ENCODE data around the gene KRT86.

Gene KRT86

DNA sequence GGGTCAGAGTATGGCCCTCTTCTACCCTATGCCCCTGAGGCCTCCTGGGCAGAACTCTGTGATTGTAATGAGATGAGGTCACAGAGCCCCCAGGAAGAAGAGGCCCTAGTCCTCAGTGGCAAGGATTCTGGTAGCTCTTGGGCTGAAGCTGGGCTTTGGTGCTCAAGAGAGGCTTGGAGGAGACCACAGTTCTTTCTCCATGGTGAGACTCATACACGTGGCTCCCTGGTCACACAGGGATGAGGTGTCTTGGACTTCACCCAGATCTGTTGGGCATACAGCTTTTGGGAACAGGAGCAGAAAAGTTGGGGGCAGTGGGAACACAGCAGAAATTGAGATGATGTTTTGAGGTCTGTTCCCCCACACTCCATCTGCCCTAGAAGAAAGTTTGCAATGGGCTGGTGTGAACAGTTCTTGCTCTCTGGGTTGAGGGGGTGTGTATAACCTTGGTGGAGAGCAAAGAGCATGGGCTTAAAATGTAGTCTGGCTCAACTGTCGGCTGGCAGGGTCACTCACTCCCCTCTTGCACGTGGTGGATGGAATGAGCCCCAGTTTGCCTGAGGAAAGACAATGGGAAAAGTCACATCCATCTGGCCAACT is at the start of gene KRT86:
Gene KRT86 (plus strand): TSS at position 125 of the 600 bp plus-strand sequence. CDS start 27,272 bp downstream, outside the sequence.
- DNase-seq, result no peak

DNA sequence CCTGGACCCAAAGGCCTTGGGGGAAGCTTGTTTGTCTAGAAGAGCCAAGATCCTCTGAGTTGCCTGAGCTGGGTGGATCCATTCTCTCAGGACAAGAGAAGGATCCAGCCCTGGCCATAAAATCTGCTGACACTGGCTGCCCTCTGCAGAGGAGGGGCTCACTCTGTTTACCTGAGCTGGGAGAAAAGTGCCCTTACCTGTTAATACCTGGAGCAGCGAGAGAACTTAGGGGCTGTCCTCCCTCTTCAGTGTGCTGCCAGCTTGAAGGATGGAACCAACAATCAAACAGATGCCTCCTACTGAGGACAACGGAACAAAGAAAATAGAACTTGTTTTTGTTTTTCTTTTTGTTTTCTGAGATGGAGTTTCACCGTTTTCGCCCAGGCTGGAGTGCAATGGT is 48.7 kb upstream of the KRT86 start:
- no peak for DNase-seq

DNA sequence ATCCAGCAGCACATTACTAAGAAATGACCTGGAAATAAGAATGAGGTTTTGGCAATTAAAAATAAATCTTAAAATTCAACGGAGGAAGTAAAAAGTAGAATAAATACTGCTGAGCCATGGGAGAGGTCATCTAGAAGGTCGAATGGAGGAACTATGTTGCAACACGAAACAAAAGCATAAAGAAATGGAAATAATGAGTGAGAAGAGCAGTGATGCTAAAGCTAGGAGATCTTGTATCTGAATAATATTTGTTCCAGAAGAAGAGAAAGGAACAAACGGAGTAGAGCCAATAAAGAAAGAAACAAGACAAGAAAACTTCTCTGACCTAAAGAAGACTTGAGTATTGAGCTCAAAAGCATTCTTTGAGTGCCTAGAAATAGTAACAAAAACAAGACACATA is 48.0 kb upstream of the KRT86 start:
- no peak for DNase-seq

DNA sequence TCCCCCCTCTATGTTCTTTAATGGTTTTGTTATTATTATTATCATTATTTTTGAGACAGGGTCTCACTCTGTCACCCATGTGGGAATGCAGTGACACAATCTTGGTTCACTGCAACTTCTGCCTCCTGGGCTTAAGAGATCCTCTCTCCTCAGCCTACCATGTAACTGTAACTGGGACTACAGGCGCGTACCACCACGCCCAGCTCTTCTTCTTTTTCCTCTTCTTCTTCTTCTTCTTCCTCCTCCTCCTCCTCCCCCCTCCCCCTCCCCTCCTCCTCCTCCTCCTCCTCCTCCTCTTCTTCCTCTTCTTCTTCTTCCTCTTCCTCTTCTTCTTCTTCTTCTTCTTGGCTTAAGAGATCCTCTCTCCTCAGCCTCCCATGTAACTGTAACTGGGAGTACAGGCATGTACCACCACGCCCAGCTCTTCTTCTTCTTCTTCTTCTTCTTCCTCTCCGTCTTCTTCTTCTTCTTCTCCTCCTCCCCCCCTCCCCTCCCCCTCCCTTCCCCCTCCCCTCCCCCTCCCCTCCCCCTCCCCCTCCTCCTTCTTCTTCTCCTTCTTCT is 46.8 kb upstream of the KRT86 start:
- DNase-seq, result no peak

DNA sequence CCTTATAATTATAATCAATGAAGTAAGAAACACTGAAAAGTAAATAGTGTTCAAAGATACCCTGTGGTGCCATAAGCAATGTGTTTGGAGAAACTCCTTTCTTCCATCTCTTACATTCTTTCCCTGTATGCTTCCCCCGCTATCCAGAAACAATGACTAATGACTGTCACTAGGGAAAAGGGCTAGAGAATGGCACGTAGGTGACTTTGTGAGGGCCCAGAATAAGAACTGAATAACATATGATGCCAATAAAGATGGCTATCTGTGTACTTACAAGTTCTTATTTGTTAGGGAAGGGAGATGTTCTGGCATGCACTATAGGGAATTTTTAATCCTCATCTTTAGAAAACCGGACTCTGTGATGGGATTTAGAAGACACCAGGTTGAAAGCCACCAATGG is 46.1 kb upstream of the KRT86 start:
- no peak for DNase-seq

DNA sequence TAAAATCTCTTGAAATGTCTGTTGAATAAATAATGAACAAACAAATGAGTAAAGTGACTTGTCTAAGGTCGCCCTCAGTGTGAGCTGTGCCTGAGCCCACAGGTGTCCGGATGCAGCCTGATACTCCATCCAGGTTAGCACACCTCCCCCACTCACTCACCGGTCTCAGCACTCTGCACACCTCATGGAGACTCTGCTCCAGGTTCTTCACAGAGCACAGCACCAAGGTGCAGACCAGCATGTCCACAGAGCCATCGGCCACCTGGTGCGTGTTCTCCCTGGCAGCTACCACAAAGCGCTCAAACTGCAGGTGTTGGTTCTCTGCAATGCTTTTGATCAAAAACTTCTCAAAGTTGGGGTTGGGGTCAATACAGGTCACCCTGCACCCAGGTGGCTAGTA is 45.5 kb upstream of the KRT86 start:
- peak; percentile 92 for DNase-seq

DNA sequence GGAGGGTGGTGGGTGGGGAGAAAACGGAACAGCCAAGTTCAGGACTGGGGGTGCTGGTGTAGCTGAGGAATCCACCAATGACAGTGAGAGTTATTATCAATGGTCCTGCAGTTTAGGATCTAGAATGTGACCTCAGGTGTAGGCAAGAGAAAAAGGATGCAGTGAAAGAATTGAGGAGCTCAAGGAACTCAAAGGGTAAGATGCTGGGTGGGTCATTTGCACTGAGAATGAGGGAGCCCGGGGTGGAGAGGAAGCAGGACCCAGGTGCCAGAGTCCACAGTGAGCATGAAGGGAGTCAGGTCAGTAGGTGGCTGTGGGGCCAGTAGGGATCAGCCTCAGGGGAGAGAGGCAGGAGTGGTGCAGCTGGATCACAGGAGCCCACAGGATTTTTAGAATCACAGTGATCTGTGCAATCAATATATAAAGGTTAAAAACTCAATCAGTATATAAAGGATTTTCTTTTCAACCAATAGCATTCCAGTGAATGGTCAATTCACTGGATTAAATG is 44.6 kb upstream of the KRT86 start:
- DNase-seq, result no peak

DNA sequence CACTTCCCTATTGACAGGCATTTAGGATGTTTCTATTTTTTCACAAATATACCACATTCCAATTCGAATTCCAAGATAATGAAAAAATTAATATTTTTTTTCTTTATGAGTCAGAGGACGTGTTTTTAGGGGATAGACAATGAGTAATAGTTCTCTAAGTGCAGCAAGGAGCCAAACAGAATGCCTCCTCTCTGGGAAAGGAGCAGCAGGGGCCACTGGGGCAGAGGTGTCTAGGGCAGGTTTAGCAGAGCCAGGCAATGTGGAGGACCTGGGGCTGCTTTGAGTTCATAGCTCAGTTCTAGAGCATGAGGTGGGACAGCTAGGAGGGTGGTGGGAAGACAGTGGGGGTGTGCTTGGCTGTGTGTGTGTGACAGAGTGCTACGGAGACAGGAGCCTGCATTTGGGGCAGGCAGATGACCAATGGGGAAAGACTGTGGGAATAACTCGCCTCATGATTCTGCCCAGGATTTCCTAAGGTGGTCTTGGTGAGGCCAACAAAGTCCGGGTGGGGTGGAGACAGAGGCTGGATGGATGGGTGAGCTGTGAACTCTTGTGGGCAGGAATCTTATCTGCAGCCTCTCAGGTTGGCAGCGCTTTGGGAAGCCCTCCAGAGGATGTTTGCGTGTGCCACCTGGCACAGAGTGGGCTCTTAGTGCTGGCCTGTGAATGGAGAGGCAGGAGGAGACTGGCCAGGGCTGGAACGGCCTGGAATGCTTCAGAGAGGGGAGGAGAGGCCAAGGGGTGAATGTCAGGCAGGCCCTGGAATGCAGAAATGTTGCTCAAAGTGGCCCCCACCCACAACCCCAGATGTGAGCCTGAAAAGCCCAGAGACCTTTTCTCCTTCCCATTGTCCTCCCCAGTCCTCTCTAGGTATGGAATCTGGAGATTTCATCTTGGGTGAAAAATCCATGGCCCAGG is 43.8 kb upstream of the KRT86 start:
- DNase-seq, result no peak

DNA sequence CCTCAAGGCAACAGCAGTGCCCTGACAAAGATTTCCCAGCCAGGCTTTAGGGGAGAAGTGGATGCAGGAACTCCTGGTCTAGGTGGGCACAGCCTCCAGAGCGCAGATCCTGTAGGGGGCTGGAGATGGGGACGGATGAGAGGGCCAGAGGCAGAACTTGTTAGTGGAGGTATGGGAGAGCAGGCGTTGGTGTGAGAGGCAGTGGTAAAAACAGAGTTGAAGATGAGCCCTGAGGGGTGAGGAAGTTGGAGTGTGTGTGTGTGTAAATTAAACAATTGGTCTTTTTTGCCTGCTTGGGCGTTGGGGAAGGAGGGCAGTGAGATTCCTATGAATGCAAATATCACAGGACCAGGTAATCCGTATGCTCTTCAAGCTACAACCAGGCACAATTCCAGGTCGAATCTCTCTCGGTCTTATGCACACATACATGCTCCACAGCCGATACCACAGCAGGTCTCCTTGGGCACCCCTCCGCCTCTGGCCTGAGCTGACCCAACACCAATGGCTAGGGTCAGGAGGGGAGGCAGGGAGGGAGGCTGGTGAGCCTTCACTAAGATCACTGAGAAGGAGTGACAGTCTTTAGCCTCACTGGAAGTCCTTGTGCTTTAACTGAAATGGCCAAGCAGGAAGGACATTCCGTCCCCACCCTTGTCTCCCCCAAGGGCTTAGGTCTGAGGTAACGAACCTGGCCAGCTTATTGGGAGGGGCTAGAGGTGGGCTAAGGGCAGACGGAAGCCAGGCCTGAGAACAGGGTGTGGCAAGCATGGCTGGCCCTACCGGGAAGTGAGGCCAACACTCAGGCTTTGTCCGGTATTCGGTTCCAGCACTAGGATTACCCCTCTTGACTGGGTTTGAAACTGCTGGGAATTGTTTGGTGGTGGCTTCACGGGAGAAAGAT is 42.9 kb upstream of the KRT86 start:
- no peak for DNase-seq

DNA sequence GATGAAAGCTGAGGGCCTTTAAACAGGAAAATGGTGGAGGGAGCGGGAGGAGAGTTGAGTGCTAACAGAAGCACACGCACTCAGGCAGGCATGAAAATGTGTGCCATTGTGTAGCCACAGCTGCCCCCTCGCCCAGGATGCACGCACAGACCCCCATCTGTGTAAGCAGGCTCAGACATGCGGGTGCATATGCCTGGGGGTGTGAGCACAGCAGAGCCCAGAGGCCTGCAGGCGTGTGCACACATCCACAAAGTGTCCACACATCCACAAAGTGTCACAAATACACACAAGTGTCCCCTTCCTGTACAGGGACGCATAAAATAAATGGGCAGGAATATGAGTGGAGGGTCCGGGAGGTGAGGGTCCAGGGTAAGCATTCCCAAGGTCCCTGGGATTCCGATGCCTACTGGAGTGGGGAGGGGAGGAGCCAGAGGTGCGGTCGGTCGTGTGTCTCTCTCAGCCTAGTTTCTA is 42.2 kb upstream of the KRT86 start:
- no peak for DNase-seq

DNA sequence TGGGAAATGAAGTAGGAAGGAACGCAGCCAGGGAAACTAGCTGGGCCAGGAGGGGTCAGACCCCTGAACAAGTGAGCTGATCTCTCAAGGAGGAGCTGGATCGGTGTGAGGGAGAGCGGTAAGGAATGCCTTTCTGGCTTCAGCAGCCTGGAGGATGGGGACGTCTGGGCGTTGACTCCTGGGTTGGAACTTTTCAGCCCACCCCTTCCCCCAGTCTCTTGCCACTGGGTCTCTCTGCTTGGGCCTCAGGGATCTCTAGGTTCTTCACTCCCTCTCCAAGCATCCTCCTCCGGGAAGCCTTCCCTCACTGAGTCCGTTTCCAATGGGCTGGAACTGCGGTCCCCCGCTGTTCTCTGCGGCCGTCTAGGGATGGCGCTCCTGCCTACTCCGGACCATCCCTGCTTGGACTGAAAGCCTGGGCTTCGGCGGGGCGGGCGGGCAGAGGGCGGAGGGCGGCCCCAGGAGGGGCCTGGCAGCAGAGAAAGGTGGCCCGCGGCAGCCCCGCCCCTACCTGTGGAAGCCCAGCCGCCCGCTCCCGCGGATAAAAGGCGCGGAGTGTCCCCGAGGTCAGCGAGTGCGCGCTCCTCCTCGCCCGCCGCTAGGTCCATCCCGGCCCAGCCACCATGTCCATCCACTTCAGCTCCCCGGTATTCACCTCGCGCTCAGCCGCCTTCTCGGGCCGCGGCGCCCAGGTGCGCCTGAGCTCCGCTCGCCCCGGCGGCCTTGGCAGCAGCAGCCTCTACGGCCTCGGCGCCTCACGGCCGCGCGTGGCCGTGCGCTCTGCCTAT is 41.6 kb upstream of the KRT86 start, which contains the start of gene KRT7:
Gene KRT7 (plus strand): TSS at position 570 of the 788 bp plus-strand sequence. CDS start 54 bp downstream, at position 624.
- no peak for DNase-seq

DNA sequence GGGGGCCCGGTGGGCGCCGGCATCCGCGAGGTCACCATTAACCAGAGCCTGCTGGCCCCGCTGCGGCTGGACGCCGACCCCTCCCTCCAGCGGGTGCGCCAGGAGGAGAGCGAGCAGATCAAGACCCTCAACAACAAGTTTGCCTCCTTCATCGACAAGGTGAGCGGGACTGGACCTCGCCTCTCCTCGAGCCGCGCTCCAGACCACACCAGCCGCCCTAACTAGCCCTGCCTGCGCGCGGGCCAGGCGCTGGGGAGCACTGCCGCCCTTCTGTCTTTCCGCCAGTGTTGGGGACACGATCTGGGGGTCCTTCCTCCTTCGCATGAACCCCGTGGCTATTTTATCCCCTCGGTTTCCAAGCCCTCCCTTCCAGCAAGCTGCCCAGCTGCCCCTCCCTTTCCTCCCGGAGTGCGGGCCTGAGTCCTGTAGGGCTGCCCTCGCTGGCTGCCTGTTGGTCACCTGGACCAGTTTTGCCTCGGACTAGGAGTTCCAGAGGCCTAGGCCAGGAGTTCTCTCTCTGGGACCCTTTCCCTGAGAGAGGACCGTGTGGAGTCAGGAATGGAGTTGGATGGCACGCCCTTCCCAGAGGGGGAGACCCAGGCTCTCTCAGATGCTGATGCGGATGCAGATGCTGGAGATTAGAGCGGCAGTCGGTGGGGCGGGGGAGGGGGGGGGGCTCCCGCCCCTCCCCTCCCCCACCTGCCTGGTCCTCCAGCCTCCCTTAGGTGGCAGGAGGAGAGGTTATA is 40.8 kb upstream of the KRT86 start:
- DNase-seq, result no peak

DNA sequence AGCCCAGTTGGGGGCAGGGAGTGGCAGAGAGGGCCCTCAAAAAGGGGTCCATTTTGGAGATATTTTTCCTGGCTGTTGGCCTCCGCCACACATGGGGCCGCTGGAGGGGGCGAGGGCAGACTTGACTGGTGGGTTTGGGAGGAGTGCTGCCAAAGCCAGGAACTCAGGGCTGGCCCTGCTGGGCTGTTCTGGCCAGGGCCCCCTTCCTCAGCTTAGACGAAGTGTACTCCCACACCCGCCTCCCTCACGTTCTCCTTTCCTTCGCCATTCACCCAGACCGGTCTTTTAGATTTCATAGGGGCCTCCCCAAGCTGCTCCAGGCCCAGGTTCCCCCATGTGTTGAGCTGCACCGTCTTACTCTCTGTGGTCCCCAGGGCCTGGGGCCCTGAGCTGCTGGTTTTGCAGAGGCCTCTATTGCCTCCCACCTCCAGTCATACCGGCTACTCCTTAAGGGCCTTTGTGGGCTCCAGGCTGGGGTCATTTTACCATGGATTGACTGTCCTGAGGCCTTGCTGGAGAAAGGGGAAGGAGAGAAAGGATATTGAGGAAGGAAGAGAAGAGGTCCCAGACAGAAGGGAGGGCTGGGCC is 40.1 kb upstream of the KRT86 start:
- DNase-seq, result no peak

DNA sequence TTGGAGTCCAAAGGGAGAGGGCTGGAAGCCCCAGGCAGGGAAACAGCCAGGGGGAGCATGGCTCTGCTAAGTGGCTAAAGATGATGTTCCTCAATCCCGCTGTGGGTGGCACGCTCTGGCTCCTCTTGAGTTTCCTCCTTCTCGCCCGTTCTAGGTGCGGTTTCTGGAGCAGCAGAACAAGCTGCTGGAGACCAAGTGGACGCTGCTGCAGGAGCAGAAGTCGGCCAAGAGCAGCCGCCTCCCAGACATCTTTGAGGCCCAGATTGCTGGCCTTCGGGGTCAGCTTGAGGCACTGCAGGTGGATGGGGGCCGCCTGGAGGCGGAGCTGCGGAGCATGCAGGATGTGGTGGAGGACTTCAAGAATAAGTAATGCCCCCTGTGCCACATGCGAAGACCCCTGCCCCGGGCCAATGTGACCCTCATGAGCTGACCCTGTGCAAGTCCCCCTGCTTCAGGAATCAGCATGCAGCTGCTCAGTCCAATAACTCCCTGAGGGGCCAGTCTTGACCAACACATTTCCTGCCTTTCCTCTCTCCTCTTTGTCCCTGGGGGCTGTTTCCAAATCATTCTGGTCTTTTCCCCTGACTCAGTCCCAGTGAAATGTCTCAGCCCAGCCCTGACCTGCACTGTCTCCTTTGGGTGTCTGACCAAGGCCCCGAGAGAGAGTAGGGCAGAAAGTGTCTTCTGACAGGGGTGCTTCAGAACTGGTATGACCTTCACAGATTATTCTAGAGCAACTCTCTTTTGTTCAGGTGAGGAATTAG is 39.3 kb upstream of the KRT86 start:
- DNase-seq, result no peak

DNA sequence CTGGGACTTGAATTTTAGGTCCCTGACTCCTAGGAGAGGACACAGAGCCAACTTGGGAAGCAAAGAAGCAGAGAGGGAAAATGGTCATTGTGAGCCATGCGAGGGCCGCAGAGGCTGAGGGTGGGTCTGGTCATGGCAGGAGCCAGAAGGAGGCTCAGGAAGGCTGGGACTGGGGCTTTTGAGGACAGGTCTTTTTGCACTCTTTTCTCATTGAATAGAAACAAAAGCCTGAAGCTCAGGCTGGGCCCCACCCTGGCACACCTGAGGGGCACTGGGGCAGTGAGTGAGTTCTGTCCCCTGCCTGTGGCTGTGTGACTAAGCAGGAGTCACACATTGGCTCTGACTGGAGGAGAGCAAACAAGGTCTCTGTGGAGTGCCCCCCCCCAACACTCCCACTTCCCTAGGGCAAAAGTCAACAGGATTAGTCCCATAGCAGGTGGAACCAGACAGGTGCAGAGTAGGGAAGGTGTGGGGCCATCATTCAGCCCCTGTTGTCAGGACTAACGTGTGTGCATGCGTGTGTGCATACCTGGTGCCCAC is 38.6 kb upstream of the KRT86 start:
- peak; percentile 42 for DNase-seq

DNA sequence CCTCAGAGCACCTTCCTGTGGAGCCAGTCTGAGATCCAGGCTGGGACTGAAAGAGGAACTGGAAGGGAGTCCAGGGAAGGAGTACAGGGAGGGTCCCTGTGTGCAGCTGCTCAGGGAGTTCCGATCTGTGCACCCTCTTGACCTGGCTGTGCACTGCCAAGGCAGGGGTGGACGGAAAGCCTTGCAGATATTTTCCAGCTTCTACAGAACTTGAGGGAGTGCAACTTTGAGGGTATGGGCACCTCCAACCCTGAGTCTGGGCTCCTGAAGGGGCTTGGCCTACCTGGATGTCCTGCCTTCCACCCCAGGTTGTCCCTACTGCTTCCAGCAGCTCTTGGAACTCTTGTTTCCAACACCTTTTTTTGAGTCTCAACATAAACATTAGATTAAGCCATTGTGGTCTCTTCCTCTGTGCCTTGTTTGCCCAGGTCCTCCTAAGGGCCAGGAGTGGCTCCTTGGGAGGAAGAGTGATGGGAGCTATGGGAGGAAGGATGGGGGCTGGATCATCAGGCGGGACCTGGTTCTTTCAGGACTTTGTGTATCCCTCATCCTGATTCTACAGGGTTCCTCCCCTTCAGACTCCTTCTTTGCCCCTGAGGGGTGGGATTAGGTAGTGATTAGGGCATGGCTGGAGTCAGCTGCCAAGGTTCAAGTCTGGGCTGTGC is 37.9 kb upstream of the KRT86 start:
- DNase-seq, result peak; percentile 42

DNA sequence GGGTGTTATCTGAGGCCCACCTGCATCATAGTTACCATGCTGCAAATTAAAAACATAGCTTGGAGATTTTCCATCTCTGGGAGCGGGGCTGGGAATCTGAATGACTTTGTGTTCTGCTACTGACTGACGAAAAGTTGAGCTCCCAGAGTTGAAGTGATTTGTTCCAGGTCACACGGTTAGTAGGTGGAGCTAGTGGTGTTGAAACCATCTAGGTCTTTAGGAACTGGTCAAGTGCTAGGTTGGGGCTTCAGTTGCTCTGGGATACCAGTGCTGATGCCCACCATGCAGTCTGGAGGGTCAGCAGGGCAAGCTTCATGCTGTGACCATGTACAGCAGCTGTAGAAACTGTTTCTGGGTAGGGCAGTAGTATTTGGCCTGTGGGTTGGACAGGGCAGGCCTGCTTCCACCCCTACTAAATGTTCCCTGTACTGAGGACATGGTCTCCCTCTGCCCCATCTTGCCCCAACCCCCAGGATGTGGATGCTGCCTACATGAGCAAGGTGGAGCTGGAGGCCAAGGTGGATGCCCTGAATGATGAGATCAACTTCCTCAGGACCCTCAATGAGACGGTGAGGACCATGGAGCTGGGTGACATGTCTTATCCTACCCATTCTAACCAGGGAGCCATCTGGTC is 36.1 kb upstream of the KRT86 start:
- DNase-seq, result no peak

DNA sequence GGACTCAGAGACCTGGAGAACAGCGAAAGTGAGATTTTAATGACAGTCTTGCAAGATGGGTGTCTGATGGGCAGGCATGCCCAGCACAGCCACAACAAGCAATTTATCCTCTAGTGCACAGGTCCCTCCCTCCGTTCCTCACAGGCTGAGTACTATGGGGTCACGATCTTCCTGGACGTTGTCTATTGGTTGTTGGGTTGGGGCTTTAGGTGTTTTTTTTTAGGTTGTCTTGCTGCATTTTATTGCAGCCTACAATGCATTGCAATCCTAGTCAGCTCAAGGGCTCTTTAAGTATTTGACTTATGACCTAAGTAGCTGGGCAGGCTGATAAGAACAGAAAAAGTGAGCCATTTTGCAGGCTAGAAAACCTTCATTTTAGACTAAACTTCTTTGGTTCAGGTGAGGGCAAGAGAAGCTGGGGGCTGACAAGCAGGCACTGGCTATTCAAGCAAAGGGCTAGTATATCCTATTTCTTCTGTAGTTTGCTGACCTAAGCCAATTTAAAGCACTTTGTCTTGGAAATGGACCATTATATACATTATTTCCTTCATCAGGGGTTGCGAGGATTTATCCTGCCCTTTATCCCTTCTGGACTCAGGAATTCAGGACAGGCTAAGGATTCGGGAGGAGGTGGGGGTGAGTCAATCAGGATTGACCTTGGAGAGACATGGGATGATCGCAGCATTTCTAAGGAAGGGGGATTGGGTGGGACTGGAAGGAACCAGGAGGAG is 35.4 kb upstream of the KRT86 start:
- DNase-seq, result no peak

Data from RPMI8226 (cell line).